Stimulated activated naive CD8-positive, alpha-beta T cell treated with anti-CD3 and anti-CD28 coated beads, Interleukin-15, amount 100 ng/mL, for 72 hours (primary cell): ENCODE measurements around the gene TSEN54.

Experiments
- ATAC-seq: fragments of 150-1000 bp; cut with Tn5 transposase; 2 replicates; pipeline ENCODE4 v1.10.0; 2021; ENCODE audit warnings: mild to moderate bottlenecking, moderate library complexity
- DNase-seq, 2 donors: peaks; one replicate each; pipeline ENCODE4 v3.0.0; 2021 to 2022
- H3K27ac Mint-ChIP-seq, 2 donors: one replicate each; pipeline ENCODE4 v1.8.0; 2022; ENCODE audit warnings: mild to moderate bottlenecking in 2 of 2, mixed read lengths in 2 of 2, moderate library complexity in 2 of 2
- H3K27me3 Mint-ChIP-seq: one replicate; pipeline ENCODE4 v1.8.0; 2022; ENCODE audit warnings: mixed read lengths
- H3K4me1 Mint-ChIP-seq: one replicate; pipeline ENCODE4 v1.8.0; 2022; ENCODE audit warnings: mild to moderate bottlenecking, mixed read lengths
- H3K4me3 Mint-ChIP-seq, 2 donors: one replicate each; pipeline ENCODE4 v1.8.0; 2022; ENCODE audit warnings: mild to moderate bottlenecking in 2 of 2, mixed read lengths in 2 of 2, moderate library complexity in 1 of 2
- H3K9me3 Mint-ChIP-seq, 2 donors: one replicate each; pipeline ENCODE4 v1.8.0; 2022; ENCODE audit warnings: mixed read lengths in 2 of 2

Gene TSEN54

DNA sequence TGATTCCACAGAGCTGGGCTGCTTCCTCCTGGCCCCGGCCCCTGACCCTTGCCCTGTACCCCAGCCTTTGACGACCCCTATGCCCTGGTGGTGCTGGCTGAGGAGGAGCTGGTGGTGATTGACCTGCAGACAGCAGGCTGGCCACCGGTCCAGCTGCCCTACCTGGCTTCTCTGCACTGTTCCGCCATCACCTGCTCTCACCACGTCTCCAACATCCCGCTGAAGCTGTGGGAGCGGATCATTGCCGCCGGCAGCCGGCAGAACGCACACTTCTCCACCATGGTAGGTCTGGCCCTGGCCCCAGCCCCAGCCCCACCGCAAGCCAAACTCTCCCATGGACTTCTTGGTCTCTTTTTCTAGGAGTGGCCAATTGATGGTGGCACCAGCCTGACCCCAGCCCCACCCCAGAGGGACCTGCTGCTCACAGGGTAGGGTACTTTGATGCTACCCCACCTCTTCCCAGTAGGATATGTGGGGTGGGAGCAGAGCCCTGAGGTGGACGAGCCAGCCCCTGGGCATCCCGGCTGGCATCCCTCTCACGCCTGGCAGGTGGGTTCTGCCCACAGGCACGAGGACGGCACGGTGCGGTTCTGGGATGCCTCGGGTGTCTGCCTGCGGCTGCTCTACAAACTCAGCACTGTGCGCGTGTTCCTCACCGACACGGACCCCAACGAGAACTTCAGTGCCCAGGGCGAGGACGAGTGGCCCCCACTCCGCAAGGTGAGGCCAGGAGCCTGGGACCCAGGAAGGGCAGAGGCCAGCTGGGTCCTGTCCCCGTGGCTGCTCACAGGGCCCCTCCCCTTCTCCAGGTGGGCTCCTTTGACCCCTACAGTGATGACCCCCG, 52.3 kb downstream of the TSEN54 start:
- ATAC-seq (no peak), DNase-seq (no peak)
- Mint-ChIP-seq H3K27ac (no peak overlapping the region), H3K9me3 (no peaks in the 10 kb centered on the region), H3K27me3 (no peaks in the 10 kb centered on the region), H3K4me3 (no peak overlapping the region), H3K4me1 (peaks cover 7% of the 10 kb centered on the region)

DNA sequence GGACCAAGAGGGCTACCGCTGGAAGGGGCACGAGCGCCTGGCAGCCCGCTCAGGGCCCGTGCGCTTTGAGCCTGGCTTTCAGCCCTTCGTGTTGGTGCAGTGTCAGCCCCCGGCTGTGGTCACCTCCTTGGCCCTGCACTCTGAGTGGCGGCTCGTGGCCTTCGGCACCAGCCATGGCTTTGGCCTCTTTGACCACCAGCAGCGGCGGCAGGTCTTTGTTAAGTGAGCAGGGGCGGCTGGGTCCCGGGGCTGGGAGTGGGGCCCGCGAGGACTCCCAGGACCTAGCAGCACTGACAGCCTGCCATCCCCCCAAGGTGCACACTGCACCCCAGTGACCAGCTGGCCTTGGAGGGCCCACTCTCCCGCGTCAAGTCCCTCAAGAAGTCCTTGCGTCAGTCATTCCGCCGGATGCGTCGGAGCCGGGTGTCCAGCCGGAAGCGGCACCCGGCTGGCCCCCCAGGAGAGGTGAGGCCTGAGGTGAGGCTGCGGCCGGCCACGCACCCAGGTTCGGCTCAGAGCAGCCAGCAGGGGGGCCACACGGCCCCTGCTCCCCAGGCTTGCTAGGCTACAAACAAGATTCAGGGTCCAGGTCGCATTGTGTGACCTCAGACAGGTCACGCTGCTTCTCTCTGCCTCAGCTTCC, 53.8 kb downstream of the TSEN54 start:
- Mint-ChIP-seq H3K4me1 (peaks cover 7% of the 10 kb centered on the region), H3K27ac (no peak overlapping the region), H3K27me3 (no peaks in the 10 kb centered on the region), H3K4me3 (no peak overlapping the region), H3K9me3 (no peaks in the 10 kb centered on the region)
- DNase-seq = no peak
- ATAC-seq = no peak

DNA sequence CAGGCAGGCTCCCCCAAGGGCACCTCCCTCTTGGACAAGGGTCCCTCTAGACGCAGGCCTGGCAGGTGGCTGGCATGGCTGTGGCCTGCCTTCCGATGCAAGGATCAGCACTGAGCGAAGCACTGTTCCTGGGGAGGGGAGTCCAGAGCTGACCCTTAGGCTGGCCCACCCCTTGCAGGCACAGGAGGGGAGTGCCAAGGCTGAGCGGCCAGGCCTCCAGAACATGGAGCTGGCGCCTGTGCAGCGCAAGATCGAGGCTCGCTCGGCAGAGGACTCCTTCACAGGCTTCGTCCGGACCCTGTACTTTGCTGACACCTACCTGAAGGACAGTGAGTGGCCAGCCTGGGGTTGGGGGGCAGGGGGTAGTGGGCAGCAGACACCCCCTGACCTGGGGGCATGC, 54.4 kb downstream of the TSEN54 start:
- Mint-ChIP-seq H3K4me1 (peaks cover 7% of the 10 kb centered on the region), H3K9me3 (no peaks in the 10 kb centered on the region), H3K4me3 (no peak overlapping the region), H3K27ac (no peak overlapping the region), H3K27me3 (no peaks in the 10 kb centered on the region)
- ATAC-seq = no peak
- DNase-seq = no peak

DNA sequence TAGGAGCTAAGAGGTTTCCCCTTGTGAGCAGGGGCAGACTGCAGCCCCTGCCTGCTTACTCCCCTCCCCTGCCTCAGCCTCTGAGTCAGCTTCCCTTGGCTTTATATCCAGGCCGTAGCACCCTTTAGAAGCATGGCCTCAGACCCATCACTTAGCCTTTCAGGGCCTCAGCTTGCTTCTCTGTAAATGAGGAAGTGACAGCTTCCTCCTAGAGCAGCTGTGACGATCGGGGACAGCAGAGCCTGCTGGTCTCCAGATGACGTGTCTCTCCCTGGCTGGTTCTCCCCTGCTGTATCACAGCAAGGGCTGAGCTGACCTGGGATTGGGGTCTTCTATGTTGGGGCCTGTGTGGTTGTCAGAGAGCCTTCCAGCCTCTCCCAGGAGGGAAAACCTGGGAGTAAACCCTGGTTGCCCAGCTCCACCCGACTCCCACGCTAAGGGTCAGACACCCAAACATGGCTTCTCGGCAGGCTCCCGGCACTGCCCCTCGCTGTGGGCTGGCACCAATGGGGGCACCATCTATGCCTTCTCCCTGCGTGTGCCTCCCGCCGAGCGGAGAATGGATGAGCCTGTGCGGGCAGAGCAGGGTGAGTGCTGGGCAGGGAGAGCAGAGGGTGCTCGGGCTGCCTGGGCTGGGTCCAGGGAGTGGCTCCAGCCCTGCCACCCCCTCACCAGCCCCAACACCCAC, 55.0 kb downstream of the TSEN54 start:
- no peak for DNase-seq

DNA sequence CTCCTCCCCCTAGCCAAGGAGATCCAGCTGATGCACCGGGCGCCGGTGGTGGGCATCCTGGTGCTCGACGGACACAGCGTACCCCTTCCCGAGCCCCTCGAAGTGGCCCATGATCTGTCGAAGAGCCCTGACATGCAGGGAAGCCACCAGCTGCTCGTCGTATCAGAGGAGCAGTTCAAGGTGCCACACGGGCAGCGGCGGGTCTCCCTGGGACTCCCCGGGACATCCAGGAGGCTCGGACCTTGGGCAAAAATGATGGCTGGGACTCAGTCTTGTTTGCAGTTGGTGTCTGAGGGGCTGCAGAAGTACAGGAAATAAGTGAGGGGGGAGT, 55.5 kb downstream of the TSEN54 start:
- H3K27ac Mint-ChIP-seq = no peak overlapping the region
- no peak for ATAC-seq

More for the DNA sequence above, 55.0 kb downstream of the TSEN54 start:
- H3K4me3 Mint-ChIP-seq = no peak overlapping the region
- ATAC-seq = peak; percentile 53
- H3K9me3 Mint-ChIP-seq = no peaks in the 10 kb centered on the region
- H3K4me1 Mint-ChIP-seq = peaks cover 7% of the 10 kb centered on the region
- no peaks in the 10 kb centered on the region for H3K27me3 Mint-ChIP-seq
- H3K27ac Mint-ChIP-seq = peak overlapping the region in 1 of 2 donors; percentile 46

DNA sequence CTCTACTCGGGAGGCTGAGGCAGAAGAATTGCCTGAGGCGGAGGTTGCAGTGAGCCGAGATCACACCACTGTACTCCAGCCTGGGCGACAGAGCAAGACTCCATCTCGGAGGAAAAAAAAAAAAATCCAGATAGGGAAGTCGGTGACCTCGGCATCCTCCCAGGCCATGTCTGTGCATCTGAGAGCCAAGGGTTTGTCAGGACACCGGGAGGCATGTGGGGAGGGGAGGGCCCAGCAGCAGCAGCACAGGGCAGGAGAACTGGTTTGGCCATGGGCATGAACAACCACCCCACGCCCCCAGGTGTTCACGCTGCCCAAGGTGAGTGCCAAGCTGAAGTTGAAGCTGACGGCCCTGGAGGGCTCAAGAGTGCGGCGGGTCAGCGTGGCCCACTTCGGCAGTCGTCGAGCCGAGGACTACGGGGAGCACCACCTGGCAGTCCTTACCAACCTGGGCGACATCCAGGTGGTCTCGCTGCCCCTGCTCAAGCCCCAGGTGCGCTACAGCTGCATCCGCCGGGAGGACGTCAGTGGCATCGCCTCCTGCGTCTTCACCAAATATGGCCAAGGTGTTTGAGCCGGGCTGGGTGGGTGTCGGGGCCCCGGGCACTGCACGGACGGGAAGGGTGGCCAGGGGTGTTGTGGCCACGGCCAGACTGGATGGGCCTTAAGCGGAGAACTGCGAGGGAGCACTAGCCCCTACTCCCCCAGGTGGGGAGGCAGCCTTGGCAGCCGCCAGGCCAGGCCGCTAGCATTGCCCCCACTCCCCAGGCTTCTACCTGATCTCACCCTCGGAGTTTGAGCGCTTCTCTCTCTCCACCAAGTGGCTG, 56.6 kb downstream of the TSEN54 start:
- Mint-ChIP-seq H3K27me3 (no peaks in the 10 kb centered on the region), H3K27ac (no peak overlapping the region), H3K9me3 (no peaks in the 10 kb centered on the region), H3K4me1 (peaks cover 7% of the 10 kb centered on the region), H3K4me3 (no peak overlapping the region)
- DNase-seq (no peak), ATAC-seq (no peak)

More for the DNA sequence above, 55.5 kb downstream of the TSEN54 start:
- no peaks in the 10 kb centered on the region for H3K9me3 Mint-ChIP-seq
- no peak for DNase-seq
- peaks cover 7% of the 10 kb centered on the region for H3K4me1 Mint-ChIP-seq
- no peak overlapping the region for H3K4me3 Mint-ChIP-seq
- no peaks in the 10 kb centered on the region for H3K27me3 Mint-ChIP-seq

DNA sequence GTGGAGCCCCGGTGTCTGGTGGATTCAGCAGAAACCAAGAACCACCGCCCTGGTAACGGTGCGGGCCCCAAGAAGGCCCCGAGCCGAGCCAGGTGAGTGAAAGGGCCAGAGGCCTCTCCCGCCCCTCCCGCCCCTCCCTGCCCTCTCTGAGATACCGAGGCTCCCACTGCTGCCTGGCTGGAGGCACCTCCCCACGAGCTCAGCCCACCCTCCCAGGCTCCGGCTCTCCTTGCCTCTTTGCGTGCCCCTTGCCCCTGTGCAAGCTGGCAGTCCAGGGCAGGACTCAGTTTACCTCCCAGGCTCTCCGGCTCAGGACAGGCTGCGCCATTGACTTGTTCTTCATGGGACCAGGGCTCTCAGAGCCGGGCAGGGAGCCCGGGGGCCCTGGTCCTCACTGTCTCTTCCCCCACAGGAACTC, 57.2 kb downstream of the TSEN54 start:
- ATAC-seq (no peak), DNase-seq (no peak)
- Mint-ChIP-seq H3K9me3 (no peaks in the 10 kb centered on the region), H3K27ac (no peak overlapping the region), H3K27me3 (no peaks in the 10 kb centered on the region), H3K4me1 (peaks cover 7% of the 10 kb centered on the region), H3K4me3 (no peak overlapping the region)

DNA sequence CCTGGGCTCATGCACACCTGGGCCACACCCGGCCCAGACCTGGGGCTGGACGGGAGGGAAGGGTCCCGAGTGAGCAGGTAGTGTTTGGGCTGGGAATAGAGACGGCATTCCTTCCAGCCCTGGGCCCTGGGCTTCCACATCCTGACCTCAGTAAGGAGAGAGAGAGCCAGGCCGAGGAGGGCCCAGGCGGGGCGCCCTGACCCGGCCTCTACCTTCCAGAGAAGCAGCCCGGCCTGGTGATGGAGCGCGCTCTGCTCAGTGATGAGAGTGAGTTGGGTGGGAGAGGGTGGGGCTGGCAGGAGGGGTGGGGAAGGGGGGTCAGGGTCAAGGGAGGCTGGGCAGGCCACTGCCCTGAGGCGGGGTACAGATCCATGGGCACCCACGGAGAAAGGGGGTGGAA, 57.7 kb downstream of the TSEN54 start:
- no peaks in the 10 kb centered on the region for H3K9me3 Mint-ChIP-seq
- H3K27ac Mint-ChIP-seq = no peak overlapping the region
- H3K4me3 Mint-ChIP-seq = no peak overlapping the region
- peaks cover 7% of the 10 kb centered on the region for H3K4me1 Mint-ChIP-seq
- H3K27me3 Mint-ChIP-seq = no peaks in the 10 kb centered on the region
- DNase-seq (no peak), ATAC-seq (peak; percentile 31)
